GM12878 (cell line): Measurements from ENCODE around the gene IRAK2. TPM values are rescaled to one million over a fixed set of nuclear protein-coding genes. Genes with fewer than 3 reads are reported as not detected.

Experiments used
- ATF7 ChIP-seq: fragments of 450-650 bp; IDR thresholded peaks from 2 replicates; pipeline ENCODE4 v1.6.1; 2016; ENCODE audit warnings: low read depth, mild to moderate bottlenecking
- BACH1 ChIP-seq: fragments of 450-650 bp; IDR thresholded peaks from 2 replicates; pipeline ENCODE4 v1.6.1; 2017; ENCODE audit warnings: mild to moderate bottlenecking, borderline replicate concordance
- BCL11A ChIP-seq: IDR thresholded peaks from 2 replicates; pipeline ENCODE4 v1.6.1; 2011; ENCODE audit warnings: low read depth, low read length
- CBFB ChIP-seq: IDR thresholded peaks from 2 replicates; pipeline ENCODE4 v1.6.1; 2016; ENCODE audit warnings: antibody characterized with exemption, low read depth
- CBX3 ChIP-seq: fragments of 200-600 bp; sonication (generic); IDR thresholded peaks from 2 replicates; pipeline ENCODE4 v1.6.1; 2016; ENCODE audit warnings: low read depth, borderline replicate concordance
- CBX5 ChIP-seq: sonication (generic); IDR thresholded peaks from 2 replicates; pipeline ENCODE4 v1.6.1; 2016; ENCODE audit warnings: low read depth, moderate library complexity, mild to moderate bottlenecking, inconsistent platforms
- CHD2 ChIP-seq: IDR thresholded peaks from 2 replicates; pipeline ENCODE4 v1.6.1; 2011; ENCODE audit warnings: low read depth, low read length, improper control_type of control experiment, borderline replicate concordance
- DPF2 ChIP-seq: fragments of 450-650 bp; IDR thresholded peaks from 2 replicates; pipeline ENCODE4 v1.6.1; 2017; ENCODE audit warnings: mild to moderate bottlenecking
- EGR1 ChIP-seq, 2 experiments: IDR thresholded peaks; 1 replicate in 1 of 2; 2 replicates in 1 of 2; pipeline ENCODE4 v1.6.1; 2011 to 2012; ENCODE audit warnings: low read depth in 2 of 2, low read length in 2 of 2, borderline replicate concordance in 1 of 2, mild to moderate bottlenecking in 1 of 2, moderate library complexity in 1 of 2
- EP300 ChIP-seq, 2 experiments: fragments of 150-350 bp in 1 of 2; IDR thresholded peaks; 2 replicates each; pipeline ENCODE4 v1.6.1; 2011 to 2012; ENCODE audit warnings: low read depth in 2 of 2, low read length in 2 of 2, borderline replicate concordance in 1 of 2, improper control_type of control experiment in 1 of 2, inconsistent platforms in 1 of 2; ENCODE audit not compliant: control insufficient read depth in 1 of 2
- ETV6 ChIP-seq, 2 experiments: fragments of 450-650 bp in 1 of 2; IDR thresholded peaks in 1 of 2; conservative IDR thresholded peaks in 1 of 2; 2 replicates each; pipeline ENCODE4 v1.6.1; 2014; ENCODE audit warnings: antibody characterized with exemption in 1 of 2, borderline replicate concordance in 1 of 2, low read depth in 1 of 2, mild to moderate bottlenecking in 1 of 2, moderate library complexity in 1 of 2
- FOXM1 ChIP-seq: IDR thresholded peaks from 2 replicates; pipeline ENCODE4 v1.6.1; 2012; ENCODE audit warnings: low read depth, mild to moderate bottlenecking, inconsistent platforms, low read length, moderate library complexity
- HSF1 ChIP-seq: fragments of 150-350 bp; IDR thresholded peaks from 2 replicates; pipeline ENCODE4 v1.6.1; 2014; ENCODE audit warnings: mild to moderate bottlenecking, low read depth, low read length
- IKZF1 ChIP-seq: fragments of 450-650 bp; conservative IDR thresholded peaks from 2 replicates; pipeline ENCODE4 v1.6.1; 2017; ENCODE audit warnings: antibody characterized with exemption, mild to moderate bottlenecking
- MEF2B ChIP-seq: fragments of 450-650 bp; IDR thresholded peaks from 2 replicates; pipeline ENCODE4 v1.6.1; 2018; ENCODE audit warnings: mild to moderate bottlenecking, moderate library complexity; ENCODE audit not compliant: partially characterized antibody, poor library complexity, severe bottlenecking
- MXI1 ChIP-seq: fragments of 150-350 bp; IDR thresholded peaks from 2 replicates; pipeline ENCODE4 v1.6.1; 2011; ENCODE audit warnings: low read depth, mild to moderate bottlenecking, inconsistent platforms, low read length, improper control_type of control experiment
- RBBP5 ChIP-seq: fragments of 200-600 bp; sonication (generic); conservative IDR thresholded peaks from 2 replicates; pipeline ENCODE4 v1.6.1; 2016
- SPI1 ChIP-seq: IDR thresholded peaks from 2 replicates; pipeline ENCODE4 v1.6.1; 2011; ENCODE audit warnings: low read depth, mild to moderate bottlenecking, low read length, moderate library complexity, borderline replicate concordance; ENCODE audit not compliant: insufficient read depth
- SREBF2 ChIP-seq: IDR thresholded peaks from 2 replicates; pipeline ENCODE4 v1.6.1; 2012; ENCODE audit warnings: mild to moderate bottlenecking, low read length
- TAF1 ChIP-seq: IDR thresholded peaks from 2 replicates; pipeline ENCODE4 v1.6.1; 2011; ENCODE audit warnings: mild to moderate bottlenecking, low read depth, low read length, borderline replicate concordance
- TBL1XR1 ChIP-seq: IDR thresholded peaks from 2 replicates; pipeline ENCODE4 v1.6.1; 2012; ENCODE audit warnings: low read depth, low read length, improper control_type of control experiment
- TCF12 ChIP-seq: IDR thresholded peaks from 2 replicates; pipeline ENCODE4 v1.6.1; 2011; ENCODE audit warnings: low read depth, mild to moderate bottlenecking, low read length
- ZBED1 ChIP-seq: IDR thresholded peaks from 2 replicates; pipeline ENCODE4 v1.6.1; 2016; ENCODE audit warnings: borderline replicate concordance
- ZNF24 ChIP-seq: fragments of 450-650 bp; IDR thresholded peaks from 2 replicates; pipeline ENCODE4 v1.6.1; 2017; ENCODE audit warnings: antibody characterized with exemption, mild to moderate bottlenecking
- ZNF274 ChIP-seq: IDR thresholded peaks from one replicate; pipeline ENCODE4 v1.8.0; 2011; ENCODE audit not compliant: insufficient read length, insufficient read depth
- polyA plus RNA-seq, 11 experiments: library from polyadenylated mRNA; depleted of rRNA in 4 of 11; unstranded in 6 of 11; stranded (reverse) in 5 of 11; fragments of >200 nt; fragmentation: Nextera tagmentation in 4 of 11; fragmentation: Illumina TruSeq in 1 of 11; extraction: Ambion mirVana in 4 of 11; extraction: Trizol in 1 of 11; gene quantifications; 1 replicate in 1 of 11; 2 replicates in 10 of 11; pipeline versions ENCODE4 v1.2.1 to v1.2.3, GENCODE V29; 2011 to 2016; ENCODE audit warnings: inconsistent platforms in 2 of 11, missing spikeins in 2 of 11, low read depth in 1 of 11
- total RNA-seq, 4 experiments: library from RNA; depleted of rRNA in 3 of 4; stranded (reverse); fragments of >200 nt in 3 of 4; fragmentation: Illumina TruSeq in 1 of 4; extraction: Trizol in 1 of 4; gene quantifications; 2 replicates each; pipeline versions ENCODE4 v1.2.1 to v1.2.3, GENCODE V29; 2013 to 2021
- TF ChIP-seq, protein P1 (sequence below): fragments of 450-650 bp; IDR thresholded peaks from 2 replicates; pipeline ENCODE4 v1.6.1; 2016; ENCODE audit warnings: mild to moderate bottlenecking

IRAK2 gene
- total and polyA plus RNA-seq, 10 of the 15 experiments (the other 5 are each of a cell fraction or from before 2014, with no cell fraction given): 0.48 to 5.7 (median 4.5) TPM

DNA sequence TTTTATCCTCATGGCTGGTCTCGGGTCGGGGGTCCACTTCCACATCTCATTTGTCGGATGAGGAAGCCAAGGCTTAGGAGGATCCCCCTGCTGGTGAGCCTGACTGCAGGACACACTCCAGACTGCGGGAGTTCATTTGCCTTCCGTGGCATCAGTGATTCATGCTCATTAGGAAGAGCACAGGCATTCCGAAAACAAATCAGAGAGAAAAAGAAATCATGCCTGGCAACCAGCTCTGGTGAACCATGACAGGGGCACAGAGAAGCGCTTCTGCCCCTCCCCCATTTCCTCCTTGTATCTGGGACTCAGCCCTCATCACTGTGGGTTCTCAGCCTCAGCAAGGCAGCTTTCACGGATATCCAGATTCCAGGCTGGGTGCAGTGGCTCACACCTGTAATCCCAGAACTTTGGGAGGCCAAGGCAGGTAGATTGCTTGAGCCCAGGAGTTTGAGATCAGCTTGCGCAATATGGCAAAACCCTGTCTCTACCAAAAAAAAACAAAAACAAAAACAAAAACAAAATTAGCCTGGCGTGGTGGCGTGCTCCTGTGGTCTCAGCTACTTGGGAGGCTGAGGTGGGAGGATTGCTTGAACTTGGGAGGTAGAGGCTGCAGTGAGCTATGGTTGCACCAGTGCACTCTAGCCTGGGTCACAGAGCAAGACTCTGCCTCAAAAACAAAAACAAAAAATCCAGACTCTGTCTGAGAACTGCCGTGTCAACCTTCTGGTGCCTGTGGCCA is 28.4 kb downstream of the IRAK2 start (continued):
- TF ChIP-seq SREBF2 (no peak), RBBP5 (no peak), CBFB (no peak), ETV6 (conservative IDR thresholded peaks at IDR 0.05 in 1 of 2, IDR thresholded peaks at IDR 0.05 in 1 of 2; ENCODE audit: borderline replicate concordance in 1 of 2, low read depth in 1 of 2) (peak in 1 of 2 experiments; percentile 74; a peak in 1 of 4 replicates), MXI1 (no peak), TCF12 (0 out of 2 replicates have a peak, but pooled peaks have one; percentile 48), IKZF1 (peak; percentile 81), ZNF274 (no peak), ZBED1 (peak; percentile 35; the same call in 1 of the 2 replicates), CBX3 (no peak), TBL1XR1 (no peak), BACH1 (no peak), ZNF24 (peak; percentile 89), EP300 (IDR thresholded peaks at IDR 0.05; ENCODE audit: borderline replicate concordance in 1 of 2, control insufficient read depth in 1 of 2, low read depth in 2 of 2, low read length in 2 of 2) (peak in 1 of 2 experiments; percentile 52; a peak in 2 of 4 replicates), FOXM1 (no peak), TAF1 (0 out of 2 replicates have a peak, but pooled peaks have one; percentile 13), BCL11A (peak; percentile 66), DPF2 (peak; percentile 55), CHD2 (0 out of 2 replicates have a peak, but pooled peaks have one; percentile 67), ATF7 (peak; percentile 39; the same call in 1 of the 2 replicates), EGR1 (IDR thresholded peaks at IDR 0.05; ENCODE audit: borderline replicate concordance in 1 of 2, low read depth in 2 of 2, low read length in 2 of 2) (no peak), HSF1 (no peak), SPI1 (0 out of 2 replicates have a peak, but pooled peaks have one; percentile 5), MEF2B (no peak), CBX5 (no peak)
- TF ChIP-seq, protein P1, sequence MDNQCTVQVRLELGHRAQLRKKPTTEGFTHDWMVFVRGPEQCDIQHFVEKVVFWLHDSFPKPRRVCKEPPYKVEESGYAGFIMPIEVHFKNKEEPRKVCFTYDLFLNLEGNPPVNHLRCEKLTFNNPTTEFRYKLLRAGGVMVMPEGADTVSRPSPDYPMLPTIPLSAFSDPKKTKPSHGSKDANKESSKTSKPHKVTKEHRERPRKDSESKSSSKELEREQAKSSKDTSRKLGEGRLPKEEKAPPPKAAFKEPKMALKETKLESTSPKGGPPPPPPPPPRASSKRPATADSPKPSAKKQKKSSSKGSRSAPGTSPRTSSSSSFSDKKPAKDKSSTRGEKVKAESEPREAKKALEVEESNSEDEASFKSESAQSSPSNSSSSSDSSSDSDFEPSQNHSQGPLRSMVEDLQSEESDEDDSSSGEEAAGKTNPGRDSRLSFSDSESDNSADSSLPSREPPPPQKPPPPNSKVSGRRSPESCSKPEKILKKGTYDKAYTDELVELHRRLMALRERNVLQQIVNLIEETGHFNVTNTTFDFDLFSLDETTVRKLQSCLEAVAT: peak; percentile 38; the same call in 1 of the 2 replicates
